GM21723 (cell line): ENCODE results near the gene TRAK1.
A peak's percentile ranks its signal among the peaks of the same experiment; 100 is the strongest.
"Not testable (repeated sequence)": the region's sequence is repeated elsewhere in the genome, so short reads cannot be mapped to it uniquely, and the experiment has no call there.

Experiments used
- ATAC-seq: cut with Tn5 transposase; IDR thresholded peaks from one replicate; pipeline ENCODE4 v1.9.1; 2021; ENCODE audit warnings: mild to moderate bottlenecking, moderate library complexity; ENCODE audit not compliant: unreplicated experiment

The TRAK1 gene

DNA sequence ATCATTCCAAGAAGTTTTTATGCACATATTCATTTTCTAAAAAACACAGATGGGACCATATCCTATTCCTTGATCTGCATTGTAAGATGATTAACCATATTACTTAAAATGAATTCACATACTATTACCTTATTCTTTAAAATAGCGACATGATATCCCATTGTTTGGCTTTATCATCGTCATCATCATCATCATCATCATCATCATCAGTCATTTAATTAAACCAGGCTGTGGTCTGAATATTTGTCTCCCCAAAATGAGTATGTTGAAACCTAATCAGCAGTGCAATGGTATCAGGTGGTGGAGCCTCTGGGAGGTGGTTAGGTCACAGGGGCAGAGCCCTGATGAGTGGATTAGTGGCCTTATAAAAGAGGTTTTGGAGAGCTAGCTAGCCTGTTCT lies 4.4 kb downstream of the TRAK1 start:
- ATAC-seq = no peak

DNA sequence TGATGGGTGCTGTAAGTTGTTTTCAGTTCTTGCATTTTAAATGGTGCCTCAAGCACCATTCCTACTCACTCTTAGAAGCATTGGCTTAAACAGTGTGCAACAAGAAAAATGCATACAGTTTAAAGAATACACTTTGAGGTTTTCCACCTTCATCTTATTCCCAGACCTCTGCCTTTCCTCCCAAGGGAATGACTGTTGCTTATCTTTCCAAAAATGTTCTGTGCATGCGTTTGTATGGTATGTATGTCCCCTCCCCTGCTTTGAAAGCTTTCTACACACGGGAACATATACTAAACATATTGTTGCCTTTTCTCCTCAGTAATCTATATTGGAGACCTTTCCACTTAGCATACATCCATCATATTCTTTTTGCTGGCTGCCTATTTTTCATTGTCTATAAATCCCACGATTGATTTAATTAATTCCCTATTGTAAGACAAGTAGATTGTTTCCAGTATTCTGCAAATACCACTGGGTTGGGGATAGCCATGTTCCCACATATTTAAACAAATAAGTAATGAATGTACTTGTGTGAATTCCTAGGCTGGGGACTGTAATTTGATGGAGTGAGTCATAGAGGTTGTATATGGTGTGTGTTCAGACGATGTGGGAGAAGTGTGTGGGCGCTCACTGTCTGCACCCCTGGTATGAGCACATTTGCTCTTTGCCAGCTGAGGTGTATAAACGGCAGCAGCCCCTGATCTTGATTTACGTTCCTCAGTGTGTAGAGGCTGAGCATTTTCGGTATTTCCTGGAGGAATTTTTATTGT lies 5.8 kb downstream of the TRAK1 start:
- no peak for ATAC-seq

DNA sequence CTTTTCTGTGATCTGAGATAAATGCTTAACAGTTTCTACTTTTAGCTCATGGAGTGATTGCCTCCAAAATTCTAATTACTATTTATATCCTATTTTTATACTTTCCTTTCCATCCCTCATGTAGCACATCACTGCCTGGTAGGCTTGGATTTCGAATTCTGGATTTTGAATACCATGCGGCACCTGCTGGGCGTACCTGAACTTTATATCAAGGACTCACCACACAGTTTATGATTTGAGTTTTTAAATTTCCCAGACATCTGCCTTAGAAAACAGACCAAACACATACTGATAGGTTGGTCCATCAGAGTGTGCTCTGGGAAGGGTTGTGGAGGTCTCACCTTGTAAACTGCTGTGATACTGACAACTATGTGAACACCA lies 6.4 kb downstream of the TRAK1 start:
- no peak for ATAC-seq

DNA sequence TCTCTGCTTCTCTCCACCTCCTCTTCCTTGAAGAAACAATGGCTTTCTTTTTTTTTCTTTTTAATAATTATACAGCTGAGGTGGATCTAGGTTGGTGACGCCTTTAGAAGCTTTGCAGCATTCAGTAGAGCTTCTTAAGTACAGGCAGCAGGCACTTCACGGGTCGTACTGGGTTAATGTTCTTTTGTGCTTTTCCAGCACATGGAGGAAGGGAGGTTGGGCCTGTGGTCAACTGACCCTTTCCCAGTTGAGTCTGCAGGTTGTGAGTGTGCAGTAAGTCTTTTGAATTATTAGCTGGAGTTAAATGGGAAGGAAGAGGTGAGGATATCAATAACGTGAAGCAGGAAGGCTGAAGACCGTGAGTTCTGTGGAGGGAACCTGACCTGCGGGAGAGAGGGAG lies 7.0 kb downstream of the TRAK1 start:
- ATAC-seq = no peak

DNA sequence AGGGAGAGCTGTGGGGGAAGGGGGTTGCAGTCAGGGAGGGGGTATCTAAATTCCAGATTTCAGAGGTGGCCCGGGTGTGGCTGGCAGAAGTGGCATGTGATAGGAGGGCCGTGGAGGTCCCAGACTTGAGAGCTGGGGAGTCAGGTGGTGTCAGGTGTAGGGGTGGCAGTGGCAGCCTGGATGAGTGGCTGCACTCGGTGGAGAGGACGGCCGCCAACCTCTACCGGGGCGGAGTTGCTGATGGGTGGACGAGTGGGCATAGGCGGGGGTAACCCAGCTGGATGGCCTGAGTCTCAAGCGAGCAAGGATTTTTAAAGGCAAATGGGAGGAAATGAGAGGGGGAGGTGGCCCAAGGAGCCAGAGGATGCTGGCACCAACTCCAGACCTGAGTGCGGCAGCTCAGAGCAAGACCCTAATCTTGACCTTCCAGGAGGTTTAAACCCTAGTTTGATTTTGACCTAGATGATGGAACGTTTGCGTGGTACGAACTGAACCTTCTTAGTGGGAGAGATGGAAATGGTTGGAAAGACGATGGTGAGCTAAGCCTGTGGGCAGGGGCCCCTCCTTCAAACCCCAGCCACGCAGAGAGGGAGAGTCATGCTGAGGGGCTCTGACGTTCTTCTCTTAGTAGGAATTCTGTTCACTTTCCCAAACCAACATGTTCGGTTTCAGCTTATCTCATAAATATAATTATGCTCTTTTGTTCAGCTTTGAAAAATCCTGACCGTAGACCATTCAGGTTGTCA lies 8.0 kb downstream of the TRAK1 start:
- no peak for ATAC-seq

DNA sequence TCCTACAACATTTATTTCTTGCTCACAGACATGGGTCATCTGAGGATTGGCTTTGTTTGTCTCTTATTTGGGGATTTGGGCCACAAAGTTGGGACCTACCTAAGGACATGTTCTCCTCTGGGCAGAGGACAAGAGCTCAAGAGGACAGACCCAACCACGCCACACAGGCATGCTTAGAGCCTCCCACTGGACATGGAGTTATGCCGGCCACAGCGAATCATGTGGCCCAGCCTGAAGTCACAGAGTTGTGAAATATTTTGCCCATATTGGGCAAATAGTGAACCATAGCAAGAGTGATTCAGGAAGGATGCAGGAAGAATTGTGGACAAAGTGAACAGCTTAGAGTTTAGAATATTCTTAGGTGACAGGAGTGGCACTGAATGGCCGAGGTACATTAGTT lies 9.9 kb downstream of the TRAK1 start:
- ATAC-seq = no peak

DNA sequence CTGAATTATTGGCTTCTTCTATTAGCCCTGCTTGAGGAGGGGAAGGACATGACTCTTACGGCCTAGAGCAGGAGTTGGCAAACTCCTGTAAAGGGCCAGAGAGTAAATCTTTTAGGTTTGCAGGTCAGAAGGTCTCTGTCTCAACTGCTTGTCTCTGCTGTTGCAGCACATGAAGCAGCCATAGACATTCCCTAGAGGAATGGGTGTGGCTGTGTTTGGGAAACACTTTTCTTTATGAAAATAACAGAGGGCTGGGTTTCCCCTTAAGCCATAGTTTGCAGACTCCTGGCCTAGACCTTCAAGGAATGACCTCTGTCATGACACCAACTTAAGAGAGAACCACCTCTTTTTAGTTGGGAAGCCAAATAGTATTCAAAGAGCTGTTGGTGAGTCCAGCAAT lies 10.3 kb downstream of the TRAK1 start:
- no peak for ATAC-seq

DNA sequence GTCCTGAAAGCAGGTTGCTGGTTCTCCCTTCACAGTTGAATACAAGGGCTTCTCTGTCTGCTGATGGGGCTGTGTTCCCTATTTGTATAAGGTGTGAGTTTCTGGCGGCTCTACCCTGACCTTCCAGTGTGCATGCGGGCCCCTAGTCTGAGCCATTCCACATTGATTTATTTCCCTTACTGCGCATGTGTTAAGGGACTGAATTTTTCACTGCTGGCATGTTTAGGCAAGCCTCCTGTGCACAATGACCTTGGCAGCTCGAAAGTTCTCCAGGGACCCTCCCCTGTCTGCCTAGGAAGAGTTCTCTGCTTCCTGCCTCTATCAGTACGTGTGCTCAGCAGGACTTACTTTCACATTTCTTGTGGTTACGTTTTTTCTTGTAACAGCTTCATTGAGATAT lies 11.4 kb downstream of the TRAK1 start:
- ATAC-seq = no peak

DNA sequence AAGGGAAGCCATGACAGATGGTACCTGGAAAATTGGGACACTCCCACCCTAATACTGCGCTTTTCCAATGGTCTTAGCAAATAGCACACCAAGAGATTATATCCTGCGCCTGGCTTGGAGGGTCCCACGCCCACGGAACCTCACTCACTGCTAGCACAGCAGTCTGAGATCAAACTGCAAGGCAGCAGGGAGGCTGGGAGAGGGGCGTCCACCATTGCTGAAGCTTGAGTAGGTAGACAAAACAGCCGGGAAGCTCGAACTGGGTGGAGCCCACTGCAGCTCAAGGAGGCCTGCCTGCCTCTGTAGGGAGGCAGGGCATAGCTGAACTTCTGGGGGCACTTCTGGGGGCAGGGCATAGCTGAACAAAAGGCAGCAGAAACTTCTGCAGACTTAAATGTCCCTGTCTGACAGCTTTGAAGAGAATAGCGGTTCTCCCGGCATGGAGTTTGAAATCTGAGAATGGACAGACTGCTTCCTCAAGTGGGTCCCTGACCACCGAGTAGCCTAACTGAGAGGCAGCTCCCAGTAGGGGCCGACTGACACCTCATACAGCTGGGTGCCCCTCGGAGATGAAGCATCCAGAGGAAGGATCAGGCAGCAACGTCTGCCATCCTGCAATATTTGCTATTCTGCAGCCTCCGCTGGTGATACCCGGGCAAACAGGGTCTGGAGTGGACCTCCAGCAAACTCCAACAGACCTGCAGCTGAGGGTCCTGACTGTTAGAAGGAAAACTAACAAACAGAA lies 12.9 kb downstream of the TRAK1 start:
- ATAC-seq = not testable (repeated sequence)

DNA sequence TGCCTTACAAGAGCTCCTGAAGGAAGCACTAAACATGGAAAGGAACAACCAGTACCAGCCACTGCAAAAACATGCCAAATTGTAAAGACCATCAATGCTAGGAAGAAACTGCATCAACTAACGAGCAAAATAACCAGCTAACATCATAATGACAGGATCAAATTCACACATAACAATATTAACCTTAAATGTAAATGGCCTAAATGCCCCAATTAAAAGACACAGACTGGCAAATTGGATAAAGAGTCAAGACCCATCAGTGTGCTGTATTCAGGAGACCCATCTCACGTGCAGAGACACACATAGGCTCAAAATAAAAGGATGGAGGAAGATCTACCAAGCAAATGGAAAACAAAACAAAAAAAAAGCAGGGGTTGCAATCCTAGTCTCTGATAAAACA lies 14.8 kb downstream of the TRAK1 start:
- not testable (repeated sequence) for ATAC-seq

DNA sequence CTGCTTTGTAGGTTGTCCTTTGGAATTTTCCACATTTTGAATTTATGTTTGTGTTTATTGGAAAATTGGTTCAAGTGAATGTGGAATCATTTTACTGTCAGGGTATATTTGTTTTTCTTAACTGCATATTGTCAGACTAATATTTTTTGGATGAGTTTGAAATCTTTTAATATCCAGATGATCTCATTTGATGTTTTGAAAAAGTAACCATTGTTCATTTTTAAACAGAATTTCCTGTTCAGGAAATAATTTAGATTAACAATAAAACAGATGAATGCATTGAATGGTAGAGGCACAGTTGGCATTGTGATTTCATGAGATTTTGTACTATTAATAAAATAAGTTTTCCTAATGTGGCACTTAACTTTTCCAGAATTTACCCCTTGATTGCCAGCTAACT lies 15.5 kb downstream of the TRAK1 start:
- ATAC-seq = no peak

DNA sequence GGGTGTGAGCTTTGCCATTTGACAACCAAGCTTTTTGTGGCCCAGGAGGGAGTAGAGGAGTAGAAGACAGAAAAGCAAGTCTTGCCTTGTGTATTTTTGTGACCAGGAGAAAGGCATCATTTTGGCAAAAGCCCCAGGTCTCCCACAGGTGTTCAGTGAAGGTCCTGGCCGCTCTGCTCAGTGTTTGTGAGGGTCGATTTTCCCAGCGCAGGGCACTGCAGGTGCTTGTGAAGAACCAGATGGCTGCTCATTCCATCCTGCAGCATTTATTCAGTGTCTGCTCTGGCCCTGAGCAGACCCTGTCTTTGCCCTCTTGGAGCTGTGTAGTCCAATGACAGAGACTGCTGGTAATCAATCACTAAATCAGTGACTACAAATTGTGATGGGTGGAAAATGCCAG lies 19.5 kb downstream of the TRAK1 start:
- no peak for ATAC-seq

DNA sequence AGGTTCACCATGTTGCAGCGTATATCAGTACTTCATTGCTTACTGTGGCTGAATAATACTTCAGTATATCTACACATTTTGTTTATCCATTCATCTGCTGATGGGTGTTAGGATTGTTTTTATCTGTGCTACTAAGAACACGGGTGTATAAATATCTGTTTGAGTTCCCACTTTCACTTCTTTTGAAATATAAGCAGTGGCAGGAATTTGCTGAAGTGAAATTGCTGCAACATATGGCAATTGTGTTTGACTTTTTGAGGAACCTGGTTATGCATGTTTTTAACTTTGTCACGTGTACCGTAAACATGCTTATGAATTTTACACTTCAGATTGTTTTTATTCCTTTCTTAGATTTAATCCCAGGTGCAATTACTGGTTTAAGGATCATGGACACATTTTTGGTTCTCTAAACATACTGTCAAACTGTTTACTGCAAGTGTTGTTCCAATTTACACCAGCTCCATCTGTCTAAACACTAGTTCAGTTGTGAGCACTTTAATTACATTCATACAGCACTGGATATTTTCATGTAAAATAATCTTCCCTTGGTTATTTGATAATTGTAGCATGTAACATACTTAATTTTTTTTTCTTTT lies 23.1 kb downstream of the TRAK1 start:
- ATAC-seq = no peak

DNA sequence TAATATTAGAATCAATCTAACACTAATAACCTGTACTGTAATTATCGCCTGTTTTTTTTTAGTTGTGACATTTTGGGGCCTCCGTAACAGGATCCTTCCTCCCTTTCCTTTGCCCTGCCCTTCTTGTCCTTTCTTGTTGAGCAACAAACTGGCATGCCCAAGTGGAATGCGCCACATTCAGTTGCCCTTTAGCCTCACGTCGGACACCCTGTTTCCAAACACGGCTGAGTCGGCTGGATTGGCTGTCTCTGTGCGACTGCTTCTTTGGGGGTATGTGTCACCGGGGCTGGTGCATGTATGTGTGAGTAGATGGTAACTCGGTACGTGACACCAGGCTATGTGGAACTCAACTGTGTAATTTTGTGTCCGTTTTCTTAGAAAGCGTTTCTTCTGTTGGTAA lies 24.1 kb downstream of the TRAK1 start:
- ATAC-seq = no peak

DNA sequence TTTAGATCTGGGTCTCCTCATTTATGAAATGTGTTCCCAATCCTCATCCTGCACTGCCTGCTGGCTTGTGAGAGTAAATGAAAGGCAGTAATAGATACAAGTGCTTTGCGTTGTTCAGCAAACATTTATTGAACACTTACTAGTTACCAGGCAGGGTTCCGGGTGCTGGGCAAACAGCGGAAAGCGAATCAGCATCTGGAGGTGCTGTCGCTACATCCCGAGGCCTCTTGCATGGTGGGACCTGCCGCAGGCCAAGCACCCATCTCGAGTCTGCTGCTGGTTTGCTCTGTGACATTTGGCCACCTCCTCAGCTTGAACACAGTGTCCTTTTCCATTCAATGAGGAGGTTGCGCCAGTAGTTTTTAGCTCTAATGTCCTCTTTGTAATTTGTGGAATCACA lies 24.8 kb downstream of the TRAK1 start:
- ATAC-seq = no peak

DNA sequence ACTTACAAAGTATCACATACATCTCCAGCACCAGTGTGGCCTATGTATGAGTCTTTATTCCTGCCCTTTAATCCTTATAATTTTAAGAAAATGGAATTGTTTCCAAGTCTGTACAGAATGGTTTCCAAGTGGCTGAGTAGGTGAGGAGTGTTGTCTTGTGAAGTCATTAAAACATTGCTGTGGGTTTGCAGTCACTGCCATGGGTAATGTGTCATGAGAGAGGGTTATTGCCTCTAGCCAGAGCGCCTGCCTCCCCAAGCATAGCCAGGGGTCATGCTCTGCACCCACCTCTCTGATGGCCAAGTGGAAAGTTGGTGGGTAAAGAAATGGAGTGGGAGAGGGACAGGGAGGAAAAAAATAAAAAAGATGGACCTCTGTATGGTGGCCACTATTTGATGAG lies 25.3 kb downstream of the TRAK1 start:
- no peak for ATAC-seq

DNA sequence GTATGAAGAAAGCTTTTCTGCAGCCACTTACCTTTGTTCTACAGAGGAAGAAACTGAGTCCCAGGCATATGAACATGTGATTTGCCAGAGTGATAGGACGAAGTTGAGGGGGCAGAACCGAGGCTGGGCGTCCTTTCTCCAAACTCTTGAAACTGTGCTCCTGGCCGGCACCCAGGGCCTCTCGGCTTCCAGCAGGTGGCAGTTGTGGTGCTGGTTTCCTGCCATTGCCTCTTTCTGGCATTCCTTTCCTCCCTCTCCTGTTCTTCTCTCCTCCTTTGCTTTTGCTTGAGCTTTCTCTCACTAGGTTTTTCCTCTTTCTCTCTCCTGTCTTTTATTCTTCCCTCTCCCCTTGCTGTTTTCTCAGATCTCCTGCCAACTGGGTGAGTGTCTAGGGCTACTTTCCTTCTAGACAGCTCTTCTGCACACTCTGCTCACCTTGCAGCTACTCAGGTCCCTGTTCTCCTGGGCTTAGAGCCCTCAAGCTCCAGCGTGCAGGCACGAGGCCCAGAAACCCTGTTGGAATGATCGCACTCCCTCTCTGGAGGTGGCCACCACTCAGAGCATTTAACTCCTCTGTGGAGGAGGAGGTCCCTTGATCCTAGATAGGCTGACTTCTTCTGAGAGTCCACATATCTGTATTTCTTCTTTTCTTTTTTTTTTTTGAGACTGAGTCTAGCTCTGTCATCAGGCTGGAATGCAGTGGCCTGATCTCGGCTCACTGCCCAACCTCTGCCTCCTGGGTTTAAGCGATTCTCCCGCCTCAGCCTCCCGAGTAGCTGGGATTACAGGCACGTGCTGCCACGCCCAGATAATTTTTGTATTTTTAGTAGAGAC lies 26.2 kb downstream of the TRAK1 start:
- no peak for ATAC-seq

DNA sequence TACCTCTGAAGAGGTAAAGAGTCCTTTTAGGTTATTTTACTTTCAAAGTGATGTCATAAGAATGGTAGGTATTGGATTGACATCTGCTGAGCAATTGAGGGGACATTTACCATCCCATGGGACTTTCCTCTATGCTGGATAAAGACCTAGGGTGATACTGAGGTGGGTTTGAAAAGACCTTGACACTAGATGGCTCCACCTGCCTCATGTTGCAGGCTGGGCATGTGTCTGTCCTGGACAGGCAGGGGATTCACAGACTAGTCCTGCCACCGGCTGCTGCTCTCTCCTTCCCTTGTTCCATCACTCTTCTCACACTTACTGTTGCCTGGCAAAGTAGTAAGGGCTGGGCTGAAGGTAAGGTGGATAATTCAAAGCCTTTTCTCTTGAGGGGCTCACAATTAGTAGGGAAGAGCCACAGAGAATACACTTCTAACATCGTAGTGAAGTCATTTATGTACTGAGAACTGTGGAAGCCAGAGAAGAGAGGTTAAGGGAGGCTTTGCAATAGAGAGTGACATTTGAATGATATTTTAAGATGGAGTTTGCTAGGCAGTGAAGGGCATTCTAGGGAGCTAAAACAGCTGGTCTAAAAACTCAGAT lies 27.7 kb downstream of the TRAK1 start:
- peak; percentile 69 for ATAC-seq

DNA sequence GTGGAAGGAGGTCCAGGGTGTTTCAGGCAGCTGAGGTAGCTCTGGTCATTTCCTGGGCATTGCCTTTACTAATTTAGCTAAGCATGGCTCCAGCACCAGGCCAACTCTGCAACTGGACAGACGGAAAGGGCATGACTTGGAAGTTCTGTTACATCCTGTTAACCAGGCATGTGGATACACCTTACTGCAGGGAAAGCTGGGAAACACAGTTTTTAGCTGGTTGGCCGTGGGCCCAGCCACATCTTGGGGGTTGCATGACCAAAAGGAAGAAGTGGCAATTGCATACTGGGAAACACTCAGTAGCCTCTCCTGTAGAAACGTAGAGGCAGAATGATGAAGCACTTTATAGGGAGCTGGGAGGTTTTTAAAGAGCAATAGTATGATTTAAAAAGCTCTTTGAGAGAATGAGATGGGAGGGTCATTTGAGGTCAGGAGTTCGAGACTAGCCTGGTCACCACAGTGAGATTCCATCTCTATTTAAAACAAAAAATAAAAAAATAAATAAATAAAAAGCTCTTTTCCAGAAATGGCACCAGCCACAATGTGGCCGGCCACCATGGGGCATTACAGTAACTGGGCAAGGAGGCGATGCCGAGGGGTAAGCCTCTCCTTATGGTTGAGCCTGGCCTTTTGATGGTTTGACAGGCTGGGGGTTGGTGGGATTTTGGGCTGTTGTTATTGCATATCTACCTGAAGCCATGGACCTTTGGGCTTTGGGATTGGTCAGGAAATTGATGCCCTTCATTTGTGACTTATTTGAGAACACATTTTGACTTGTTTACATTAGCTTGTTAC lies 28.6 kb downstream of the TRAK1 start:
- no peak for ATAC-seq
